NCI-H345 (cell line): Measurements from ENCODE around the gene ARHGAP44.

Experiments used
- DNase-seq: peaks from one replicate; lab custom pipeline; 2025; lab: John Stamatoyannopoulos, UW

ARHGAP44 gene

GRCh38 chr17:12789481-12790248 is at the start of gene ARHGAP44:
Gene ARHGAP44 (plus strand): TSS chr17:12789498. CDS start chr17:12789839, 341 bp downstream.
- peak; percentile 34 for DNase-seq

GRCh38 chr17:12739500-12739899 is 49.8 kb upstream of the ARHGAP44 start:
- no peak for DNase-seq

GRCh38 chr17:12743046-12743445 is 46.3 kb upstream of the ARHGAP44 start:
- no peak for DNase-seq

- no peak for DNase-seq
Measured at GRCh38 chr17:12744298-12744697, 45.0 kb upstream of the ARHGAP44 start.

- no peak for DNase-seq
Measured at GRCh38 chr17:12744786-12745185, 44.5 kb upstream of the ARHGAP44 start.

- DNase-seq = peak; percentile 45
Measured at GRCh38 chr17:12745486-12745885, 43.8 kb upstream of the ARHGAP44 start.

GRCh38 chr17:12756786-12757185 is 32.5 kb upstream of the ARHGAP44 start:
- DNase-seq = no peak

- no peak for DNase-seq
Measured at GRCh38 chr17:12759090-12759489, 30.2 kb upstream of the ARHGAP44 start.

GRCh38 chr17:12765548-12765947 is 23.8 kb upstream of the ARHGAP44 start:
- no peak for DNase-seq

- no peak for DNase-seq
Measured at GRCh38 chr17:12768255-12768654, 21.0 kb upstream of the ARHGAP44 start.

GRCh38 chr17:12769981-12770380 is 19.3 kb upstream of the ARHGAP44 start:
- no peak for DNase-seq

GRCh38 chr17:12773153-12773552 is 16.1 kb upstream of the ARHGAP44 start:
- DNase-seq = no peak

GRCh38 chr17:12789075-12789480 is 220 bp upstream of the ARHGAP44 start:
- peak; percentile 66 for DNase-seq

- peak; percentile 17 for DNase-seq
Measured at GRCh38 chr17:12790249-12791106, 1.2 kb downstream of the ARHGAP44 start.

GRCh38 chr17:12794919-12795532 is 5.7 kb downstream of the ARHGAP44 start:
- DNase-seq = no peak

- DNase-seq = no peak
Measured at GRCh38 chr17:12800855-12801365, 11.6 kb downstream of the ARHGAP44 start.

GRCh38 chr17:12806630-12807029 is 17.3 kb downstream of the ARHGAP44 start:
- DNase-seq = no peak

- DNase-seq = no peak
Measured at GRCh38 chr17:12808723-12809122, 19.4 kb downstream of the ARHGAP44 start.

GRCh38 chr17:12812877-12813276 is 23.6 kb downstream of the ARHGAP44 start:
- DNase-seq = no peak

- no peak for DNase-seq
Measured at GRCh38 chr17:12813664-12814063, 24.4 kb downstream of the ARHGAP44 start.

- no peak for DNase-seq
Measured at GRCh38 chr17:12814718-12815117, 25.4 kb downstream of the ARHGAP44 start.

- DNase-seq = no peak
Measured at GRCh38 chr17:12815642-12816141, 26.4 kb downstream of the ARHGAP44 start.
